ENCODE measurements around the gene GALNT6.
A peak's percentile ranks its signal among the peaks of the same experiment; 100 is the strongest.
"Not testable (repeated sequence)": the region's sequence is repeated elsewhere in the genome, so short reads cannot be mapped to it uniquely, and the experiment has no call there.

The GALNT6 gene

GRCh38 chr12:51351913-51352532 lies 39.2 kb downstream of the GALNT6 start:
- peak; percentile 20 for DNase-seq (ENCODE audit: low read depth)

- DNase-seq (ENCODE audit: low read depth) = no peak
Measured at GRCh38 chr12:51349026-51349425, 42.2 kb downstream of the GALNT6 start.

GRCh38 chr12:51348116-51348515 lies 43.1 kb downstream of the GALNT6 start:
- DNase-seq (ENCODE audit: low read depth) = no peak

GRCh38 chr12:51346581-51346980 lies 44.6 kb downstream of the GALNT6 start, which contains the start of gene CELA1:
Gene CELA1 (minus strand): TSS chr12:51346679. CDS start chr12:51346638, 41 bp downstream.
- DNase-seq (ENCODE audit: low read depth) = no peak

- DNase-seq (ENCODE audit: low read depth) = no peak
Measured at GRCh38 chr12:51345681-51346080, 45.5 kb downstream of the GALNT6 start.

GRCh38 chr12:51343201-51343600 lies 48.0 kb downstream of the GALNT6 start:
- no peak for DNase-seq (ENCODE audit: low read depth)

GRCh38 chr12:51342416-51342815 lies 48.8 kb downstream of the GALNT6 start:
- no peak for DNase-seq (ENCODE audit: low read depth)

- peak; percentile 68 for DNase-seq (ENCODE audit: low read depth)
Measured at GRCh38 chr12:51341251-51342007, 49.8 kb downstream of the GALNT6 start.

GRCh38 chr12:51339750-51340149 lies 51.5 kb downstream of the GALNT6 start:
- DNase-seq (ENCODE audit: low read depth) = no peak

GRCh38 chr12:51337336-51337735 lies 53.9 kb downstream of the GALNT6 start:
- DNase-seq (ENCODE audit: low read depth) = not testable (repeated sequence)

GRCh38 chr12:51335931-51336330 lies 55.3 kb downstream of the GALNT6 start:
- DNase-seq (ENCODE audit: low read depth) = no peak

- DNase-seq (ENCODE audit: low read depth) = no peak
Measured at GRCh38 chr12:51334764-51335163, 56.4 kb downstream of the GALNT6 start.

- DNase-seq (ENCODE audit: low read depth) = no peak
Measured at GRCh38 chr12:51333536-51333935, 57.7 kb downstream of the GALNT6 start.

GRCh38 chr12:51330186-51330585 lies 61.0 kb downstream of the GALNT6 start:
- DNase-seq (ENCODE audit: low read depth) = no peak

- DNase-seq (ENCODE audit: low read depth) = no peak
Measured at GRCh38 chr12:51329742-51330141, 61.5 kb downstream of the GALNT6 start.

GRCh38 chr12:51328587-51328986 lies 62.6 kb downstream of the GALNT6 start:
- no peak for DNase-seq (ENCODE audit: low read depth)

GRCh38 chr12:51326698-51327439 lies 64.3 kb downstream of the GALNT6 start:
- no peak for DNase-seq (ENCODE audit: low read depth)

GRCh38 chr12:51324953-51325352 lies 66.3 kb downstream of the GALNT6 start:
- no peak for DNase-seq (ENCODE audit: low read depth)

- peak; percentile 60 for DNase-seq (ENCODE audit: low read depth)
Measured at GRCh38 chr12:51323966-51324895, 67.0 kb downstream of the GALNT6 start, which contains the start of gene BIN2. Gene BIN2 (minus strand): TSS chr12:51324174. CDS start chr12:51324102, 72 bp downstream.

- DNase-seq (ENCODE audit: low read depth) = peak; percentile 28
Measured at GRCh38 chr12:51323317-51323960, 67.8 kb downstream of the GALNT6 start.

GRCh38 chr12:51322452-51322851 lies 68.8 kb downstream of the GALNT6 start:
- DNase-seq (ENCODE audit: low read depth) = no peak
